Stimulated activated CD4-positive, alpha-beta T cell treated with anti-CD3 and anti-CD28 coated beads, Interleukin-4, amount 100 ng/mL, for 1 hour (primary cell): ENCODE results near the gene TMEM128.
A peak's percentile ranks its signal among the peaks of the same experiment; 100 is the strongest.
"Not testable (repeated sequence)": the region's sequence is repeated elsewhere in the genome, so short reads cannot be mapped to it uniquely, and the experiment has no call there.

Experiments
- DNase-seq: peaks from one replicate; pipeline ENCODE4 v3.0.0-alpha.2; 2020

Gene TMEM128

GRCh38 chr4:4248029-4248884 is at the start of gene TMEM128:
TMEM128 (minus strand) TSS chr4:4248223; CDS start chr4:4248202, 21 bp downstream.
- peak; percentile 91 for DNase-seq

GRCh38 chr4:4296283-4296846 is 48.3 kb upstream of the TMEM128 start:
- DNase-seq = no peak

- DNase-seq = no peak
These were observed 45.3 kb upstream of the TMEM128 start for GRCh38 chr4:4293279-4293678.

GRCh38 chr4:4289941-4290850 is 42.2 kb upstream of the TMEM128 start, which contains the start of the genes LYAR and ZBTB49:
LYAR (minus strand) TSS chr4:4290154; CDS start chr4:4283742, 6,412 bp downstream.
ZBTB49 (plus strand) TSS chr4:4290251; CDS start chr4:4299946, 9,695 bp downstream.
- DNase-seq = peak; percentile 95

GRCh38 chr4:4289597-4289940 is 41.5 kb upstream of the TMEM128 start:
- DNase-seq = no peak

GRCh38 chr4:4289055-4289454 is 41.0 kb upstream of the TMEM128 start:
- no peak for DNase-seq

GRCh38 chr4:4288098-4288497 is 40.1 kb upstream of the TMEM128 start:
- no peak for DNase-seq

GRCh38 chr4:4284827-4285618 is 37.0 kb upstream of the TMEM128 start:
- DNase-seq = no peak

GRCh38 chr4:4281787-4282186 is 33.8 kb upstream of the TMEM128 start:
- no peak for DNase-seq

- DNase-seq = no peak
These were observed 29.5 kb upstream of the TMEM128 start for GRCh38 chr4:4277531-4277930.

GRCh38 chr4:4274226-4274625 is 26.2 kb upstream of the TMEM128 start:
- DNase-seq = no peak

GRCh38 chr4:4271912-4272311 is 23.9 kb upstream of the TMEM128 start:
- no peak for DNase-seq

- DNase-seq = no peak
These were observed 22.5 kb upstream of the TMEM128 start for GRCh38 chr4:4270529-4270928.

- no peak for DNase-seq
These were observed 21.8 kb upstream of the TMEM128 start for GRCh38 chr4:4269856-4270255.

- no peak for DNase-seq
These were observed 21.3 kb upstream of the TMEM128 start for GRCh38 chr4:4269331-4269731.

GRCh38 chr4:4268776-4269175 is 20.8 kb upstream of the TMEM128 start:
- no peak for DNase-seq

GRCh38 chr4:4267981-4268380 is 20.0 kb upstream of the TMEM128 start:
- no peak for DNase-seq

- no peak for DNase-seq
These were observed 12.2 kb upstream of the TMEM128 start for GRCh38 chr4:4260185-4260751.

GRCh38 chr4:4259484-4260100 is 11.6 kb upstream of the TMEM128 start:
- DNase-seq = no peak

GRCh38 chr4:4257705-4258104 is 9.7 kb upstream of the TMEM128 start:
- not testable (repeated sequence) for DNase-seq

- no peak for DNase-seq
These were observed 8.8 kb upstream of the TMEM128 start for GRCh38 chr4:4256799-4257198.

GRCh38 chr4:4254666-4255065 is 6.6 kb upstream of the TMEM128 start:
- DNase-seq = no peak
